HAP-1 (cell line): Measurements from ENCODE around the gene DIS3L2.

Experiments
- DNase-seq, 2 experiments: peaks; one replicate each; pipeline ENCODE4 v3.0.0-alpha.2; 2016 to 2020; ENCODE audit warnings: low spot score in 2 of 2
- H3K27me3 ChIP-seq: fragments of 250-450 bp; sonication (Bioruptor Pico); 2 replicates; pipeline ENCODE4 v1.5.1; 2020; ENCODE audit warnings: low read depth, mild to moderate bottlenecking, moderate library complexity
- H3K36me3 ChIP-seq: fragments of 250-450 bp; sonication (Bioruptor Pico); replicated peaks from 2 replicates; pipeline ENCODE4 v1.5.1; 2020; ENCODE audit warnings: mild to moderate bottlenecking
- H3K4me1 ChIP-seq: fragments of 250-450 bp; sonication (Bioruptor Pico); 2 replicates; pipeline ENCODE4 v1.5.1; 2020; ENCODE audit warnings: mild to moderate bottlenecking
- H3K4me3 ChIP-seq: fragments of 250-450 bp; sonication (Bioruptor Pico); 2 replicates; pipeline ENCODE4 v1.5.1; 2020; ENCODE audit warnings: mild to moderate bottlenecking, moderate library complexity
- H3K9me3 ChIP-seq: fragments of 250-450 bp; sonication (Bioruptor Pico); 2 replicates; pipeline ENCODE4 v1.5.1; 2020; ENCODE audit warnings: mild to moderate bottlenecking, moderate library complexity
- in situ Hi-C: fragments of 300-500 bp; cut with MboI; formaldehyde crosslinking; loops from 3 replicates; pipeline ENCODE4 v1.14.3; 2020; ENCODE audit warnings: low sequenced_read_pairs, inconsistent platforms, mixed read lengths

DIS3L2 gene

DNA sequence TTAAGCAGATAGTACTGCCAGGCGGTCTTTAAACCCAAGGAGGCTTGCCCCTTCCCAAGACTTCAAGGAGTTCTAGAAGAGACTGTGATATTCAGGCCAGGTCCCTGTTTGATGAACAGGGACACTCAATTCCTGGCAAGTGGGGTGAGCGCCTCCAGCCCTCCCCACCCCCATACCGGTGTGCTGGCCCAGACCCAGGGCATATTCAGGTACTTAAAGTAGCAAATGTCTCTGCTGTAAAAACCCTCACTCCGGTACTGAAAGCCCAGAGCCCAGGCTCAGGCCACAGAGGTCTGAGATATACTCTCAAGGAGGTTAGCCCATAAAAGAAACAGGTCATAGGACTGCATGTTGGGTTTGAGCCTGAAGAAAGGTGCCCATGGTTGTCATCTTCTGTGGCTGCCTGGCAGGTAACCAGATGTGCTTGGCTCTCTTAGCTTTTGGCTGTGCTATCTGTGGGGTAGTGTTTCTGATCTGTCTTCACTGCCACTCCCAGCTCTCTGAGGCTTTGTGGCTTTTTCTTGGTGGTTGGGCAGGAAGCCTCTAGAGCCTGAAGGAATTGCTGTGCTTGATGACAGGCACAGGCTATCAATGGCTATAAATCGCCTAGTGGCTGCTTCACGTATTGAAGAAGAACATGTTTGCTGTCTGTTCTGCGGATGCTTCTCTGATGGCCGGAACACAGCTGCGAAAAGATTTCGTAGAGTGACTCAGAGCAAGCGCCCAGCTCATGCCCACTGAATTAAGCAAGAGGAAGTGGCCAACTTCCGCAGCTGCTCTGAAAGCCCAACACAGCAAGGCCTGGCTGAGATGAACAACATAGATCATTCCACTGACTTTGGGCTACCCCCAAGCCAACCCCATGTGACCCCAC, 353.8 kb downstream of the DIS3L2 start:
- no peaks in the 10 kb centered on the region for H3K36me3 ChIP-seq
- in situ Hi-C loops: no loop called here
- no peaks in the 10 kb centered on the region for H3K27me3 ChIP-seq
- H3K4me3 ChIP-seq: no peak overlapping the region
- no peaks in the 10 kb centered on the region; the same call in 1 of the 2 replicates for H3K4me1 ChIP-seq
- H3K9me3 ChIP-seq: peaks cover 8% of the 10 kb centered on the region; the same call in 1 of the 2 replicates
- DNase-seq: no peak

- no peak for DNase-seq
- no peaks in the 10 kb centered on the region; the same call in 1 of the 2 replicates for H3K4me1 ChIP-seq
- no peaks in the 10 kb centered on the region for H3K27me3 ChIP-seq
- in situ Hi-C loops: no loop called here
- H3K36me3 ChIP-seq: no peaks in the 10 kb centered on the region
- H3K9me3 ChIP-seq: peaks cover 8% of the 10 kb centered on the region; the same call in 1 of the 2 replicates
- no peak overlapping the region for H3K4me3 ChIP-seq
These were observed 354.4 kb downstream of the DIS3L2 start for GRCh38 chr2:232315923-232316299.

DNA sequence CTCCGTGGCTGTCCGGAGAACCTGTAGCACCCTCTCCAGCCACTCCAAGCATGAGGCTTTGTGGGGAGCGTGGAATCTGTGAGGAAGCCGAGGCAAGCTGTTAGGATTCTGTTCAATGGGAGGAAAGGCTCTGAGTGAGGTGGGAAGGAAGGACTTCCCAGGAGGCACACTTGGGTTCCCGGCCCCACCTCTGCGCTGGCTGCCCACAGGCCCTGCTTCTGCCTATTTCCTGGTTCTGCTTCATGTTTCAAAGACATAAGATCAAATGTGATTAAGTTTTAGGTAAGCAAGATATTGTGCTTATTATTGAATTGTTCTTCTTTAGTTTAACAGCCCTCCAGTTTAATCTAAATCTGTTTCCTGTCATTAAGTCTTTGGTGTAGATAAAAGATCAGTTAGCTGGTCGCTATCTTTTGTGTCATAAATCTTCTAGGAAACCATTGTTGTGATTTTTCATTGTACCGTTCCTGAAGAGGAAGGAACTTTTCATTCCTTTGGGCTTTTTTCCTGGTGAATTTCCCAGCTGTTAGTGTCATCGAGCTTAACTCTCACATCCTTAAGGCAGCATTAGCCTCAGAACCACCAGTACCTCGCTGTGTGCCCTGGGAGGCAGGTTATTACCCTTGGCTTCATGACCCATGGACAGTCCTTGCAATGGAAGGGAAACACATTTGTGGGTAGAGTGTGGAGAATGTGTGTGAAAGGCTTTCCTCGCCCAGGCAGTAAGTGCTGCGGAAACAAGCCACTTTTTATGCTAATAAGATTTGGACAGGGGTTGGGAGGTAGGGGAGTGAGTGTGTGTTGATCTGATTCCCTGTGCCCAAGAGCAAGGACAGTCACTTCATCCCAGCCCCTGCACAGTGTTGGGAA, 355.2 kb downstream of the DIS3L2 start:
- in situ Hi-C loops: no loop called here
- no peak overlapping the region for H3K4me3 ChIP-seq
- no peaks in the 10 kb centered on the region for H3K27me3 ChIP-seq
- no peaks in the 10 kb centered on the region; the same call in 1 of the 2 replicates for H3K4me1 ChIP-seq
- H3K9me3 ChIP-seq: peaks cover 8% of the 10 kb centered on the region; the same call in 1 of the 2 replicates
- no peaks in the 10 kb centered on the region for H3K36me3 ChIP-seq
- no peak for DNase-seq

- in situ Hi-C loops: no loop called here
- no peaks in the 10 kb centered on the region for H3K36me3 ChIP-seq
- 0 out of 2 replicates have a peak, but pooled peaks cover 1% of the 10 kb centered on the region for H3K9me3 ChIP-seq
- no peak for DNase-seq
- no peak overlapping the region for H3K4me3 ChIP-seq
- H3K4me1 ChIP-seq: no peaks in the 10 kb centered on the region; the same call in 1 of the 2 replicates
- no peaks in the 10 kb centered on the region for H3K27me3 ChIP-seq
These were observed 356.8 kb downstream of the DIS3L2 start for GRCh38 chr2:232318169-232318855.

- no peak for DNase-seq
- H3K4me3 ChIP-seq: no peak overlapping the region
- H3K4me1 ChIP-seq: no peaks in the 10 kb centered on the region; the same call in 1 of the 2 replicates
- H3K27me3 ChIP-seq: no peaks in the 10 kb centered on the region
- H3K9me3 ChIP-seq: no peaks in the 10 kb centered on the region
- in situ Hi-C loops: no loop called here
- H3K36me3 ChIP-seq: no peaks in the 10 kb centered on the region
These were observed 357.7 kb downstream of the DIS3L2 start for GRCh38 chr2:232319067-232319802.

DNA sequence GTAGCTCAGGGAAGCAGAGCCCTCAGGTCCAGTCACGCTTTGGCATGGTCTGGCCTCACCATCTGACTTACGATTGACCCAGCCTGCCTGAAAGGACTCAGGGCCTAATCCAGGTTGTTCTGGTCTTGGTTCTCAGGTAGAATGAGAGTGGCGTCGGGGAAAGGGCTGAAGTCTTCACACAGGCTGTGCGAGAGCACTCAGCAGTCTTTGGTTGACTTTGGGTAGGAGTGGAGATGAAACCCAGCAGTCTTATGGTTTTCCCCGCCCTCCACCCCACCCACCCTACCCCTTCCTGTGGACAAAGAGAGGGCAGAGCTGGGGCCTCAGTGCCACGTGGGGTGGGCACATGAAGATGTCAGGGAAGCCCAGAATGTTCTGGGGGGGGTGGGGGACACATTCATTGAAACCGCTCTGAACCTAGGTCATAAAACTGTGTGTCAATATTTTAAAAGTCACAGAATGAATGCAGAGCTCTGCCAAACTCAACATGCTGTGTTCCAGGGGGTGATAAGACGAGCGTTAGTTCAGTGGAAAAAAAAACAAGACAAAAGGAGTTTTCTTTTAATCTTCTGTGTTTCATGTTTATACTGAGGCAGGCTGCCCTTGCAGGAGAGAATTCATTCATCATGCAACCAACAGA, 358.4 kb downstream of the DIS3L2 start:
- Histone ChIP-seq H3K27me3 (no peaks in the 10 kb centered on the region), H3K9me3 (no peaks in the 10 kb centered on the region), H3K36me3 (no peaks in the 10 kb centered on the region), H3K4me1 (no peaks in the 10 kb centered on the region; the same call in 1 of the 2 replicates), H3K4me3 (no peak overlapping the region)
- DNase-seq: no peak
- in situ Hi-C loops: loop anchor here (10.0 kb wide), 1 partner anchor 125 kb away; no protein-coding TSS in a partner anchor

DNA sequence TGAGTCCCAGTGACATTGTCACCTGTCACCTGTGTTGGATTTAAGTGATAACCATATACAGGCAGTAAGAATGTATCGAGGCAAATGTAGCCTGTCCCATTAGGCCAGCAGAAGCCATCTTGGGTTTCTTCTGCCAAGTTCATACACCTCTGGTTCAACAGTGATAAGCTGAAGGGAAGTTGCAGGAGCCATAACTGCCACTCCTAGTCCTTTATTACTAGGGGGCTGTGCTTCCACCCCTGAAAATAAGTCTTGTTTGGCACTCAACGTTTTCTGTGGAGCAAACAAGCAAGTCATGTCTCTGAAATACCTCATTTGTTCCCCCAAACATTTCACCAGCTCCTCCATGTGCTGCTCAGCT, 358.9 kb downstream of the DIS3L2 start:
- Histone ChIP-seq H3K4me1 (no peaks in the 10 kb centered on the region; the same call in 1 of the 2 replicates), H3K4me3 (no peak overlapping the region), H3K36me3 (no peaks in the 10 kb centered on the region), H3K27me3 (no peaks in the 10 kb centered on the region), H3K9me3 (no peaks in the 10 kb centered on the region)
- in situ Hi-C loops: loop anchor here (10.0 kb wide), 1 partner anchor 124 kb away; no protein-coding TSS in a partner anchor
- no peak for DNase-seq

DNA sequence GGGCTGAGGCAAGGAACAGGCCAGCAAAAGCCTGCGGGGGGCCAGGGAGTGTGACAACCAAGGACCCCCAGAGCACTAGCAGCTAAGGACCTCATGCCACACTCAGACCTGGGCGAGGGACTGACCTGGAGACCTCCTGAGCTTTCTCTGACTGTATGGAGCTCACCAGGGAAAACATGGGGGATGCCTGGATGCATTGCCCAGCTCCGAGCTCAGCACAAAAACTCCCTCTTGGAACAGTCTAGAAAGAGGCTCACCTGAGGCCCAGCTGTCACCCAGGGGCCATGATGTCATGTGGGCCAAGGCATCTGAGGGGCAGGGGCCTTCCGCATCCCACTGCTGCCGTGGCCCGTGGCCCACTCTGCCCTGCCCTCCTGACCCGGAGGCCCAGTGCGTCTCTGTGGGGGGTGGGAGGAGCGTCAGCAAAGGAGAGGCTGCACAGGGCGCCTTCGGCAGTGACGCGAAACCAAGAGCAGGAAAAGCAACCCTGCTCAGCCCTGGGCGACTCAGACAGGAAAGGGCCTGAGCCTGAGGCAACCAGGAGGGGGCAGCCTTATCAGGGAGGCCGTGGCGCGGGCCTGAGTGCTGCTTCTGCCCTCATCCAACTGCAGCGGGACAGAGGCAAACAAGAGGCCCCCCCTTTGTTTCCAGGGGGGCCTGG, 359.8 kb downstream of the DIS3L2 start:
- Histone ChIP-seq H3K9me3 (no peaks in the 10 kb centered on the region), H3K36me3 (no peaks in the 10 kb centered on the region), H3K27me3 (no peaks in the 10 kb centered on the region), H3K4me3 (no peak overlapping the region), H3K4me1 (no peaks in the 10 kb centered on the region; the same call in 1 of the 2 replicates)
- in situ Hi-C loops: loop anchor here (10.0 kb wide), 1 partner anchor 124 kb away; no protein-coding TSS in a partner anchor
- DNase-seq: no peak

- H3K9me3 ChIP-seq: no peaks in the 10 kb centered on the region
- no peaks in the 10 kb centered on the region for H3K4me1 ChIP-seq
These were observed 360.5 kb downstream of the DIS3L2 start for GRCh38 chr2:232321817-232322559.

GRCh38 chr2:232322560-232323327, 361.2 kb downstream of the DIS3L2 start:
- in situ Hi-C loops: loop anchor here (10.0 kb wide), 1 partner anchor 122 kb away; no protein-coding TSS in a partner anchor
- Histone ChIP-seq H3K9me3 (no peaks in the 10 kb centered on the region), H3K4me3 (no peak overlapping the region), H3K27me3 (no peaks in the 10 kb centered on the region), H3K4me1 (no peaks in the 10 kb centered on the region), H3K36me3 (no peaks in the 10 kb centered on the region)
- no peak for DNase-seq

More at GRCh38 chr2:232321817-232322559, 360.5 kb downstream of the DIS3L2 start:
- no peak for DNase-seq
- in situ Hi-C loops: loop anchor here (10.0 kb wide), 1 partner anchor 123 kb away; no protein-coding TSS in a partner anchor
- Histone ChIP-seq H3K4me3 (no peak overlapping the region), H3K27me3 (no peaks in the 10 kb centered on the region), H3K36me3 (no peaks in the 10 kb centered on the region)

DNA sequence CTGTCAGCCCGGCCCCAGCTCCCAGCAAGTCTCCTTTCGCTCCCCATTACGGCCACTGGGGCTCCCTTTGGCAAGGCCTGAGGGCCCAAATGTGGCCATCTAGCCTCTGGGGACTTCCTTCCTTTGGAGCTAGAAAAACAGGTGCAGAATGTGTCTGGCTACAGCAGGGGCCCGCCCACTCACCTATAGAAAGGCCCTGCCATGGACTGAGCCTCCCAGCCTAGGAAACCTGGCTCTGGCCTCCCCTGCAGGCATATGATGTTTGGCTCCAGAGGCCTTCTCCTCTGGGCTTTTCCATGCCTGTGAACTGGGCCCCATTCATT, 361.8 kb downstream of the DIS3L2 start:
- in situ Hi-C loops: loop anchor here (10.0 kb wide), 1 partner anchor 122 kb away; no protein-coding TSS in a partner anchor
- no peaks in the 10 kb centered on the region for H3K36me3 ChIP-seq
- no peak for DNase-seq
- H3K9me3 ChIP-seq: no peaks in the 10 kb centered on the region
- no peak overlapping the region for H3K4me3 ChIP-seq
- no peaks in the 10 kb centered on the region for H3K27me3 ChIP-seq
- no peaks in the 10 kb centered on the region for H3K4me1 ChIP-seq
